Amniotic stem cell (primary cell): ENCODE data around the gene GLP2R.
"Not testable (repeated sequence)": the region's sequence is repeated elsewhere in the genome, so short reads cannot be mapped to it uniquely, and the experiment has no call there.

Experiments
- DNase-seq: peaks from one replicate; lab custom pipeline; 2025; lab: John Stamatoyannopoulos, UW

GLP2R gene

GRCh38 chr17:9825641-9826150, at the start of gene GLP2R:
TSS of gene GLP2R (plus strand) at chr17:9825924. CDS start at chr17:9826064, 140 bp downstream.
- DNase-seq = no peak

- no peak for DNase-seq
Measured at GRCh38 chr17:9776911-9777310, 48.8 kb upstream of the GLP2R start.

GRCh38 chr17:9780552-9780951, 45.2 kb upstream of the GLP2R start:
- no peak for DNase-seq

- no peak for DNase-seq
Measured at GRCh38 chr17:9783050-9783449, 42.7 kb upstream of the GLP2R start.

GRCh38 chr17:9783465-9783864, 42.3 kb upstream of the GLP2R start:
- DNase-seq = not testable (repeated sequence)

GRCh38 chr17:9784544-9784943, 41.2 kb upstream of the GLP2R start:
- DNase-seq = no peak

- no peak for DNase-seq
Measured at GRCh38 chr17:9788601-9789000, 37.1 kb upstream of the GLP2R start.

GRCh38 chr17:9790316-9790715, 35.4 kb upstream of the GLP2R start:
- no peak for DNase-seq

- no peak for DNase-seq
Measured at GRCh38 chr17:9790889-9791876, 34.5 kb upstream of the GLP2R start, which contains the start of gene DHRS7C. TSS of gene DHRS7C (minus strand) at chr17:9791592. CDS start at chr17:9791284, 308 bp downstream.

GRCh38 chr17:9792181-9792840, 33.4 kb upstream of the GLP2R start:
- DNase-seq = no peak

GRCh38 chr17:9798008-9798407, 27.7 kb upstream of the GLP2R start:
- DNase-seq = no peak

- no peak for DNase-seq
Measured at GRCh38 chr17:9798724-9799123, 27.0 kb upstream of the GLP2R start.

GRCh38 chr17:9801505-9801904, 24.2 kb upstream of the GLP2R start:
- DNase-seq = no peak

- no peak for DNase-seq
Measured at GRCh38 chr17:9802294-9802693, 23.4 kb upstream of the GLP2R start.

- no peak for DNase-seq
Measured at GRCh38 chr17:9802697-9803096, 23.0 kb upstream of the GLP2R start.

GRCh38 chr17:9805769-9806168, 20.0 kb upstream of the GLP2R start:
- DNase-seq = no peak

GRCh38 chr17:9806699-9807098, 19.0 kb upstream of the GLP2R start:
- no peak for DNase-seq

GRCh38 chr17:9809409-9809808, 16.3 kb upstream of the GLP2R start:
- DNase-seq = no peak

- DNase-seq = no peak
Measured at GRCh38 chr17:9810100-9810949, 15.4 kb upstream of the GLP2R start.

- DNase-seq = no peak
Measured at GRCh38 chr17:9811086-9811485, 14.6 kb upstream of the GLP2R start.

- DNase-seq = no peak
Measured at GRCh38 chr17:9811537-9811936, 14.2 kb upstream of the GLP2R start.

GRCh38 chr17:9813166-9813565, 12.6 kb upstream of the GLP2R start:
- DNase-seq = no peak
